Measurements from ENCODE around the gene RTP3.

DNA sequence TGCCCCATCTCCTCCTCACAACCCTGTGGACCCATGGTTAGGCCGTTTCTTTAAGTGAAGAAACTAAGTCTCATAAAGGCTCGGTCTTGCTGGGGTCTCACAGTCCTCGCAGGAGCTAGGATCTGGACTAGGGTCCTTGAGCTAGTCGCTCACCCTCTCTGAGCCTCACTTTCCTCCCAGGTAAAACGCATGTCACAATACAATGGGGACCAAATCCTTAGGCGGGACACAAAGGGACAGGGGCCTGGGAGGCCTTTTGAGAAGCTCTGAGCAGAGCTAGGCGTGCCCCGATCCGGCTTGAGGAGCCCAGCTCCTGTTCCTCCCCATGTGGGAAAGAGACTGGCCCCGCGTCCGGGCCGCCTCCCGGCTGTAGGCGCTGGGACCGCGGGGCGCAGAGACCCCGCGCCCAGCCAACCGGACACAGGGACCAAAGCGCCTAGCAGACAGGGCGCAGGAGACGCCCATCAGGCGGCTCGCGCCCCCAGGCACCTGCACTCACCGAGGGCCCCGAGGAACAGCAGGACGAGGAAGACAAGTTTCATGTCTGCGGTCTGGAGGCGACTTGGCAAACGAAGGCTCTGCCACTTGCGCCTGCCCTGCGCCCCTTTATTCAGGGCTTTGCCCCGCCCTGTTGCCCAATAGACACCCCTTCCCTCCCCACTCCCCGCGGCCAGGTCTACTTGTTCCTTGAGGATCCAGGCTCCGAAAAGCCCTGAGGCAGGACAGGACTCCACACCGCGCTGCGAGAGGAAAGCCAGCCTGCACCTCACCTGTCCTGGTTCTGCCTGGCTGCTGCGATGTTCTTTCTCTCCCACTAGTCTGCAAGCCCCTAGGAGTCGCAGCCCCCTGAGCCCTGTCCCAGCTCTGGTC, 33.2 kb upstream of the RTP3 start, which contains the start of gene LTF:
- TF ChIP-seq, protein P1, sequence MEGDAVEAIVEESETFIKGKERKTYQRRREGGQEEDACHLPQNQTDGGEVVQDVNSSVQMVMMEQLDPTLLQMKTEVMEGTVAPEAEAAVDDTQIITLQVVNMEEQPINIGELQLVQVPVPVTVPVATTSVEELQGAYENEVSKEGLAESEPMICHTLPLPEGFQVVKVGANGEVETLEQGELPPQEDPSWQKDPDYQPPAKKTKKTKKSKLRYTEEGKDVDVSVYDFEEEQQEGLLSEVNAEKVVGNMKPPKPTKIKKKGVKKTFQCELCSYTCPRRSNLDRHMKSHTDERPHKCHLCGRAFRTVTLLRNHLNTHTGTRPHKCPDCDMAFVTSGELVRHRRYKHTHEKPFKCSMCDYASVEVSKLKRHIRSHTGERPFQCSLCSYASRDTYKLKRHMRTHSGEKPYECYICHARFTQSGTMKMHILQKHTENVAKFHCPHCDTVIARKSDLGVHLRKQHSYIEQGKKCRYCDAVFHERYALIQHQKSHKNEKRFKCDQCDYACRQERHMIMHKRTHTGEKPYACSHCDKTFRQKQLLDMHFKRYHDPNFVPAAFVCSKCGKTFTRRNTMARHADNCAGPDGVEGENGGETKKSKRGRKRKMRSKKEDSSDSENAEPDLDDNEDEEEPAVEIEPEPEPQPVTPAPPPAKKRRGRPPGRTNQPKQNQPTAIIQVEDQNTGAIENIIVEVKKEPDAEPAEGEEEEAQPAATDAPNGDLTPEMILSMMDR (IDR thresholded peaks at IDR 0.05) = no peak
- no peak for TF ChIP-seq EP300 (IDR thresholded peaks at IDR 0.05)
- TF ChIP-seq POLR2A (IDR thresholded peaks at IDR 0.05) = no peak
- no peak for TF ChIP-seq POLR2AphosphoS5 (IDR thresholded peaks at IDR 0.05)

Measured in sigmoid colon (tissue), 4 donors.